Cardiac fibroblast (primary cell): ENCODE data around the gene SRCAP.

ENCODE experiments used
- DNase-seq, 2 donors: peaks; one replicate each; pipeline versions ENCODE4 v3.0.0 to v3.0.0-alpha.2; 2010; ENCODE audit warnings: low read depth in 2 of 2
- H3K4me3 ChIP-seq, 2 donors: replicated peaks in 1 of 2; 1 replicate in 1 of 2; 2 replicates in 1 of 2; pipeline ENCODE4 v1.5.1; 2011; ENCODE audit warnings: low read depth in 2 of 2, low read length in 2 of 2, mild to moderate bottlenecking in 2 of 2, moderate library complexity in 1 of 2
- TF ChIP-seq, protein P1 (sequence below): IDR thresholded peaks from one replicate; pipeline ENCODE4 v1.5.1; 2011; ENCODE audit warnings: low read depth, mild to moderate bottlenecking, low read length, inconsistent platforms

Gene SRCAP

DNA sequence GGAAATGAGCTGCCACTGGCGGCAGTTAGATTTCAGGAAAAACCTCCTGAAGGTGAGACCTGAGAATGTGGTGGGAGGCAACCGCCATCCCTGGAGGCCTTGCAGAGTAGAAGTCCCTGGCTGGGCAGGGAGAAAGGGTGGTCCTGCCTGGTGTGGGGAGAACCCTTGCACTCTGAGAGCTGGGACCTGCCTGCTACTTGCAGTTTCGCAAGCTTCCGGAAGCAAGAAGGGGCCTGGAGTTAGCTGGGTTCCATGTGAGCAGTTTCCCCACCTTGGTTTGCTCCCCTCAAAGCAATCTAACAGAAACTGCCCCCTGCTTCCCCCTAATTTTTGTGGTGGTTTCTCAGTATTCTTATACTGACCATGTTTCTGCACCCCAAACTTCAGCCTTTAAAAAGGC is 81.6 kb downstream of the SRCAP start:
- no peak overlapping the region for H3K4me3 ChIP-seq
- TF ChIP-seq, protein P1, sequence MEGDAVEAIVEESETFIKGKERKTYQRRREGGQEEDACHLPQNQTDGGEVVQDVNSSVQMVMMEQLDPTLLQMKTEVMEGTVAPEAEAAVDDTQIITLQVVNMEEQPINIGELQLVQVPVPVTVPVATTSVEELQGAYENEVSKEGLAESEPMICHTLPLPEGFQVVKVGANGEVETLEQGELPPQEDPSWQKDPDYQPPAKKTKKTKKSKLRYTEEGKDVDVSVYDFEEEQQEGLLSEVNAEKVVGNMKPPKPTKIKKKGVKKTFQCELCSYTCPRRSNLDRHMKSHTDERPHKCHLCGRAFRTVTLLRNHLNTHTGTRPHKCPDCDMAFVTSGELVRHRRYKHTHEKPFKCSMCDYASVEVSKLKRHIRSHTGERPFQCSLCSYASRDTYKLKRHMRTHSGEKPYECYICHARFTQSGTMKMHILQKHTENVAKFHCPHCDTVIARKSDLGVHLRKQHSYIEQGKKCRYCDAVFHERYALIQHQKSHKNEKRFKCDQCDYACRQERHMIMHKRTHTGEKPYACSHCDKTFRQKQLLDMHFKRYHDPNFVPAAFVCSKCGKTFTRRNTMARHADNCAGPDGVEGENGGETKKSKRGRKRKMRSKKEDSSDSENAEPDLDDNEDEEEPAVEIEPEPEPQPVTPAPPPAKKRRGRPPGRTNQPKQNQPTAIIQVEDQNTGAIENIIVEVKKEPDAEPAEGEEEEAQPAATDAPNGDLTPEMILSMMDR, result no peak
- DNase-seq, result no peak

DNA sequence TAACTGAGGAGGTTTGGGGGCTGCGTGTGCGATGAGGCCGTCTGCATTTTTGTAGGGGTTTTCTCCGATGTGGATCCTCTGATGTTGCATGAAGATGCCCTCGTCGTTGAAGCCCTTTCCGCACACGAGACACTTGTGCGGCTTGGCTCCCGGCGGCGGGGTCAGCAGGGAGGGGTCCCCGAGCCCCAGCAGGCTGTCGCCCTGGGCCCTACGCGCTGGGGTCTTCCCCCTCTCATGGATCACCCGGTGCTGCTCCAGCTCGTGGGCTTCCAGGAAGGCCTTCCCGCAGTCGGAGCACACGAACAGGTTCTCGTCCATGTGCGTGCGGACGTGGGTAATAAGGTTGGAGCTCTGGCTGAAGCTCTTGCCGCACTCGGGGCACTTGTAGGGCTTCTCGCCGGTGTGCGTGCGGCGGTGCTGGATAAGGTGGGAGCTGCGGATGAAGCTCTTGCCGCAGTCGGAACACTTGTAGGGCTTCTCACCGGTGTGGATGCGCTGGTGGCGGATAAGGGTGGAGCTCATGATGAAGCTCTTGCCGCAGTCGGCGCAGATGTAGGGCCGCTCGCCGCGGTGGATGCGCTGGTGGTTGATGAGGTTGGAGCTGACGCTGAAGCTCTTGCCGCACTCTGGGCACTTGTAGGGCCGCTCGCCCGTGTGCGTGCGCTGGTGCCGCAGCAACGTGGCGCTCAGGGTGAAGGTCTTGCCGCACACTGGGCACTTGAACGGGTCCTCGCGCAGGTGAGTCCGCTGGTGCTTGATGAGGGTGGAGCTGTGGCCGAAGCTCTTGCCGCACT is 83.7 kb downstream of the SRCAP start:
- TF ChIP-seq, protein P1, result no peak
- no peak overlapping the region for H3K4me3 ChIP-seq
- no peak for DNase-seq

DNA sequence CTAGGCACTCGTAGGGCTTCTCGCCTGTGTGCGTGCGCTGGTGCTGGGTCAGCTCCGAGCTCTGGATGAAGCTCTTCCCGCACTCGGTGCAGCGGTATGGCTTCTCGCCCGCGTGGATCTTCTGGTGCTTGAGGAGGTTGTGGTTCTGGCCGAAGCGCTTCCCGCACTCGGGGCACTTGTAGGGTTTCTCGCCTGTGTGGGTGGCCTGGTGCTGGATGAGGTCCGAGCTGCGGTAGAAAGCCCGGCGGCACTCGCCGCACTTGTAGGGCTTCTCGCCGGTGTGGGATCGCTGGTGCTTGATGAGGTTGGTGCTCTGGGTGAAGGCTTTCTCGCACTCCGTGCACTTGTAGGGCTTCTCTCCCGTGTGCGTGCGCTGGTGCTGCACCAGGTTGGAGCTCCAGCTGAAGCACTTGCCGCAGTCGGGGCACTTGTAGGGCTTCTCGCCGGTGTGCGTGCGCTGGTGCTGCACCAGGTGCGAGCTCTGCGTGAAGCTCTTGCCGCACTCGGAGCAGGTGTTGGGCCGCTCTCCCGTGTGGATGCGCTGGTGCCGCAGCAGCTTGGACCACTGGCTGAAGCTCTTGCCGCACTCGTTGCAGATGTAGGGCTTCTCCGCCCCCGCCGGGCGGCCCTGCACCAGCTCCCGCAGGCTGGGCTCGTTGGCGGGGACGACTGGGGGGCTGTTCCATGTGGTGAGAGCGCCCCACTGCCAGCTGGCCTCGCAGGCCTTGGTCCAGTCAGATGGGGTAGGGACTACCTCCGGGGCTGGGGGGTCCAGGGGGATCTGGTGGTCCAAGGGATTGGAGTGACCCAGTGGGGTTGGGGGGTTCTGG is 84.5 kb downstream of the SRCAP start:
- H3K4me3 ChIP-seq, result no peak overlapping the region
- TF ChIP-seq, protein P1, result no peak
- no peak for DNase-seq

DNA sequence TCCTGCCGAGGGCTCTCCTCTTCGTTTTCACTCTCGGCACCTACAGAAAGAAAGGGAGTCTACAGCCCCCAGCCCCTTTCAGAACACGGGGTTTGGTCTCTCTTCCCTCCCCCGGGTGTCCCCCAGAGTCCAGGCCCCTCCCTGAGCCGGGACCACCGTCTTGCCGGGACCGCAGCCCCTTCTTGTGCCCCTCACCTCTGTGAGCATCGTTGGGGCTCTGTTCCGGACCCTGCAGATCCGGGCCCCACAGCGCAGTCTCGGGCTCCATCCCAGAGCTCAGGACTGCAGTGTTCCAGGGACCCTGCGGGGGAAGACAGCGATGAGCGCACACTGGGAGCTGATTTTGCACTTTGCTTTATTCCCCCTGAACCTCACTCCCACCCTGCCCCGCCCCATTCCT is 85.2 kb downstream of the SRCAP start:
- no peak overlapping the region for H3K4me3 ChIP-seq
- TF ChIP-seq, protein P1, result no peak
- no peak for DNase-seq

DNA sequence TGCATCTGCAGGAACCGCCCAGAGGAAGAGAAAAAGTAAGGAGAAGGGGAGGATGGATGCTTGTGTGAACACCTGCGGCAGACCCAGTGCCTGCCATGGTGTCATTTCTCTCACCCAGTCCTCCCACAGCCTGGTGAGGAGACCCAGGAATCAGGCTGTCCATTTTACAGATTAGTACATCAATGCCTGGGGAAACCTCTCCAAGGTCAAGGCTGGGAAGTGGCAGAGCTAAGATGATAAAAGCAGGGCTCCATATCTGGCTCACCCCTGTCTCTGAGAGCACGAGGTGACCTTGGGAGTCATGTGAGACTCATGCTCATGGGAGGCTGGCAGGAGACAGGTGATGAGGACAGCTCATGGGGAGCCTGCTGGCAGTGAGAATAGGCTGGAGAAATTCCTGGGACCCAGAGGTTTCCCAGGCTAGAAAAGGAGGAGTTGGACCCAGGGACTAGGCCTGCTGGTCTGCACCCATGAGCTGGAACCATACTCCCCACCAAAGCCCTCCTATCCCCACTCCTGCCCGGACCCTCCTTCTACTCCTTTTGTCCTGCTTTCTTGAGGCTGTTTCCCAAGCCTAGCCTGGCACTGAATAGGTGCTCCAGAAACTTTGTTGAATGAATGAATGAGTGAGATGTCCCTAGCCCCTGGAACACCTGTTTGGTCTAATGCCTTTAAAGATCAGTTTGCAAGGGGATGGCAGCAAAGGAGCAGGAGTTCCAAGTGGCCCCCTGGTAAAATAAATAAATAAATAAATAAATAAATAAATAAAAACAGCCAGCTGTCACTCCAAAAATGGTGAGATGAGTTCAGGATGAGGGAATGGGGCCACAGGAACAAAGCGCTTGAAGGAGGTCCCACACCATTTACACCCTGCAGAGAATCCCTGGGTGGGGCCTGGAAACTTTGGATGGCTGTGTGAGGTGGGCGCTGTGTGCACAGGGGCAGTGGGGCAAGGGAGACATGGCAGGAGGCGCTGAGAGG is 86.4 kb downstream of the SRCAP start:
- DNase-seq, result no peak
- H3K4me3 ChIP-seq, result peak overlapping the region; percentile 75 to 95
- TF ChIP-seq, protein P1, result no peak

DNA sequence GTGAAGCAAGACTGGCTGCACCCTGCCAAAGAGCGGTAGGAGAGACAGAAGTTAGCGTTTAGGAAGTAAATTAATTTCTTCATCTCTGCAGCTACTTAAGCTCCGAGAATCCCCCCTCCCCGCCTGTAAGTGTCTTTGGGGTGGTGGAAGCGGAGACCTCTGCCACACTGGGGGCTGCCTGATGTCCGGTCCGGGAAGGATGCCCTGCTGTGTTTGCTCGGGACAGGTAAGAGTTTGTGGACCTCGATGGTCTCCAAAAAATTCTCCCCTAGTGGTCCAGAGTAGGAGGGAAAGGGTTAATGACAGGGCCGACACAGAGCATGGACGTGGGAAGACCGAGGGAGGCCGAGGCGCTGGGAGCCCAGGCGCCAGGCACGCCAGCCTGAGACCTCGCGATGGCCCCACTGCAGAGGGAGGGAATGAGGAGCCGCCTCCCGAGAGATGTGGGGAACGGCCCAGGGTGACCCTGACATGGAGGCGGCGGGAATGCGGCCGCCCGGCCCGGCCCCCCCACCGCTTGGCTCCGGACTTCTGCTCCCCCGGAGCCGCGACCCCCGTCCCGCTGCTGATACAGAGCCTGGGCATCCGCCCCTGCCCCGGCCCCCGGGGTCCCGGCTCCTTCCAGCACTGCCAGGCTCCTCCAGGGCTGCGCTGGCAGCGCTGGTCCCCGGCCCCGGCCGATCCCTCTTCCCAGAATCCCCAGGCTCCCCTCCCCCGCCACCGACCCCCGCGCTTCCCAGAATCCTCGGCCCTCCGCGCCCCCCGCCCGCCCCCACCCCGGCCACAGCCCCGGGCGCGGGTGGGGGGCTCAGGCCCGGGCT is 87.4 kb downstream of the SRCAP start:
- TF ChIP-seq, protein P1, result no peak
- H3K4me3 ChIP-seq, result peak overlapping the region; percentile 75 to 95
- peak; percentile 71 to 72 for DNase-seq
